ENCODE data around the gene SH3BGRL3.
A peak's percentile ranks its signal among the peaks of the same experiment; 100 is the strongest.
"Not testable (repeated sequence)": the region's sequence is repeated elsewhere in the genome, so short reads cannot be mapped to it uniquely, and the experiment has no call there.

SH3BGRL3 gene

GRCh38 chr1:26295194-26296138, 15.6 kb downstream of the SH3BGRL3 start:
- no peak for TF ChIP-seq POLR2A (IDR thresholded peaks at IDR 0.05; ENCODE audit: low read depth, low read length)
- no peak for DNase-seq (ENCODE audit: insufficient read length)
- no peak for FAIRE-seq

- no peak for TF ChIP-seq POLR2AphosphoS5 (IDR thresholded peaks at IDR 0.05; ENCODE audit: low read depth, low read length)
- TF ChIP-seq TAF1 (IDR thresholded peaks at IDR 0.05; ENCODE audit: borderline replicate concordance, low read depth, low read length) = no peak
- no peak for TF ChIP-seq POLR2A (IDR thresholded peaks at IDR 0.05; ENCODE audit: low read depth, low read length)
- FAIRE-seq = no peak
Observed at GRCh38 chr1:26296340-26297056, 16.6 kb downstream of the SH3BGRL3 start.

GRCh38 chr1:26297057-26297790, 17.3 kb downstream of the SH3BGRL3 start:
- FAIRE-seq = no peak
- no peak for DNase-seq (ENCODE audit: insufficient read length)
- TF ChIP-seq POLR2A (IDR thresholded peaks at IDR 0.05; ENCODE audit: low read depth, low read length) = no peak

More at GRCh38 chr1:26296340-26297056, 16.6 kb downstream of the SH3BGRL3 start:
- DNase-seq (ENCODE audit: insufficient read length) = no peak

- DNase-seq (ENCODE audit: insufficient read length) = no peak
- TF ChIP-seq POLR2A (IDR thresholded peaks at IDR 0.05; ENCODE audit: low read depth, low read length) = no peak
- no peak for TF ChIP-seq TAF1 (IDR thresholded peaks at IDR 0.05; ENCODE audit: borderline replicate concordance, low read depth, low read length)
- no peak for TF ChIP-seq POLR2AphosphoS5 (IDR thresholded peaks at IDR 0.05; ENCODE audit: low read depth, low read length)
- no peak for FAIRE-seq
Observed at GRCh38 chr1:26297791-26298124, 17.9 kb downstream of the SH3BGRL3 start.

GRCh38 chr1:26300578-26301275, 20.8 kb downstream of the SH3BGRL3 start:
- TF ChIP-seq POLR2AphosphoS5 (IDR thresholded peaks at IDR 0.05; ENCODE audit: low read depth, low read length) (no peak), POLR2A (IDR thresholded peaks at IDR 0.05; ENCODE audit: low read depth, low read length) (no peak), TAF1 (IDR thresholded peaks at IDR 0.05; ENCODE audit: borderline replicate concordance, low read depth, low read length) (no peak)
- FAIRE-seq (no peak), DNase-seq (ENCODE audit: insufficient read length) (no peak)

GRCh38 chr1:26302733-26303405, 23.0 kb downstream of the SH3BGRL3 start:
- no peak for TF ChIP-seq TAF1 (IDR thresholded peaks at IDR 0.05; ENCODE audit: borderline replicate concordance, low read depth, low read length)
- no peak for TF ChIP-seq POLR2AphosphoS5 (IDR thresholded peaks at IDR 0.05; ENCODE audit: low read depth, low read length)
- TF ChIP-seq POLR2A (IDR thresholded peaks at IDR 0.05; ENCODE audit: low read depth, low read length) = no peak
- FAIRE-seq (no peak), DNase-seq (ENCODE audit: insufficient read length) (no peak)

- DNase-seq (ENCODE audit: insufficient read length) (no peak), FAIRE-seq (no peak)
- no peak for TF ChIP-seq POLR2AphosphoS5 (IDR thresholded peaks at IDR 0.05; ENCODE audit: low read depth, low read length)
- no peak for TF ChIP-seq TAF1 (IDR thresholded peaks at IDR 0.05; ENCODE audit: borderline replicate concordance, low read depth, low read length)
- TF ChIP-seq POLR2A (IDR thresholded peaks at IDR 0.05; ENCODE audit: low read depth, low read length) = no peak
Observed at GRCh38 chr1:26305667-26306289, 25.9 kb downstream of the SH3BGRL3 start.

- DNase-seq (ENCODE audit: insufficient read length) = peak; percentile 99
- FAIRE-seq = peak; percentile 99
- TF ChIP-seq POLR2A (IDR thresholded peaks at IDR 0.05; ENCODE audit: low read depth, low read length) (peak; percentile 43; the same call in 1 of the 2 replicates), TAF1 (IDR thresholded peaks at IDR 0.05; ENCODE audit: borderline replicate concordance, low read depth, low read length) (no peak), POLR2AphosphoS5 (IDR thresholded peaks at IDR 0.05; ENCODE audit: low read depth, low read length) (0 out of 2 replicates have a peak, but pooled peaks have one; percentile 34)
Observed at GRCh38 chr1:26306290-26307229, 26.7 kb downstream of the SH3BGRL3 start, which contains the start of gene UBXN11. UBXN11 (minus strand) TSS chr1:26306636; CDS start chr1:26302883, 3,753 bp downstream.

GRCh38 chr1:26307363-26307781, 27.5 kb downstream of the SH3BGRL3 start:
- FAIRE-seq (no peak), DNase-seq (ENCODE audit: insufficient read length) (no peak)
- no peak for TF ChIP-seq POLR2AphosphoS5 (IDR thresholded peaks at IDR 0.05; ENCODE audit: low read depth, low read length)
- no peak for TF ChIP-seq POLR2A (IDR thresholded peaks at IDR 0.05; ENCODE audit: low read depth, low read length)
- TF ChIP-seq TAF1 (IDR thresholded peaks at IDR 0.05; ENCODE audit: borderline replicate concordance, low read depth, low read length) = no peak

GRCh38 chr1:26307966-26308899, 28.3 kb downstream of the SH3BGRL3 start:
- not testable (repeated sequence) for DNase-seq (ENCODE audit: insufficient read length); FAIRE-seq
